Ovary (tissue), 3 donors: ENCODE measurements around the gene RECQL.
A peak's percentile ranks its signal among the peaks of the same experiment; 100 is the strongest.

ENCODE experiments used
- CTCF ChIP-seq, 3 donors: fragments of 450-650 bp in 2 of 3; fragments of 200-600 bp in 1 of 3; IDR thresholded peaks; one replicate each; pipeline versions ENCODE4 v1.5.1 to v1.8.0; 2016 to 2022; ENCODE audit warnings: antibody characterized with exemption in 3 of 3, mild to moderate bottlenecking in 1 of 3
- EP300 ChIP-seq: sonication (generic); formaldehyde crosslinking; IDR thresholded peaks from one replicate; pipeline ENCODE4 v1.6.1; 2017; ENCODE audit warnings: antibody characterized with exemption
- POLR2A ChIP-seq: fragments of 450-650 bp; IDR thresholded peaks from one replicate; pipeline ENCODE4 v1.6.1; 2017; ENCODE audit warnings: antibody characterized with exemption, mild to moderate bottlenecking, moderate library complexity
- donor health status: DM: no; HTN: no; CAD: no.

GRCh38 chr12:21501258-21502163 lies at the start of gene RECQL, which contains the start of gene GOLT1B:
- TF ChIP-seq CTCF (IDR thresholded peaks at IDR 0.05), result peak in 1 of 3 donors; percentile 11
- TF ChIP-seq POLR2A, result peak; percentile 46
- no peak for TF ChIP-seq EP300
